HG02884 (cell line): Measurements from ENCODE around the gene TATDN2.
"Not testable (repeated sequence)": the region's sequence is repeated elsewhere in the genome, so short reads cannot be mapped to it uniquely, and the experiment has no call there.

ENCODE experiments used
- ATAC-seq: cut with Tn5 transposase; IDR thresholded peaks from one replicate; pipeline ENCODE4 v1.9.1; 2021; ENCODE audit warnings: mild to moderate bottlenecking, moderate library complexity; ENCODE audit not compliant: unreplicated experiment

The TATDN2 gene

GRCh38 chr3:10289077-10289476, 40.8 kb downstream of the TATDN2 start:
- ATAC-seq, result no peak

GRCh38 chr3:10289787-10290355, 41.6 kb downstream of the TATDN2 start:
- ATAC-seq, result no peak

- ATAC-seq, result no peak
Measured at GRCh38 chr3:10290481-10291176, 42.4 kb downstream of the TATDN2 start.

- ATAC-seq, result no peak
Measured at GRCh38 chr3:10291641-10292040, 43.4 kb downstream of the TATDN2 start.

GRCh38 chr3:10292505-10293419, 44.5 kb downstream of the TATDN2 start, which contains the start of gene GHRL:
Gene GHRL, minus strand, starts transcription at chr3:10292947. Its CDS starts 2,767 bp downstream, at chr3:10290180.
- peak; percentile 76 for ATAC-seq

- ATAC-seq, result no peak
Measured at GRCh38 chr3:10294030-10294586, 45.8 kb downstream of the TATDN2 start.

GRCh38 chr3:10298064-10298463, 49.8 kb downstream of the TATDN2 start:
- ATAC-seq, result not testable (repeated sequence)

- no peak for ATAC-seq
Measured at GRCh38 chr3:10299175-10299574, 50.9 kb downstream of the TATDN2 start.

GRCh38 chr3:10299679-10300078, 51.4 kb downstream of the TATDN2 start:
- ATAC-seq, result no peak

- ATAC-seq, result no peak
Measured at GRCh38 chr3:10300087-10300486, 51.8 kb downstream of the TATDN2 start.

GRCh38 chr3:10303105-10303504, 54.8 kb downstream of the TATDN2 start:
- no peak for ATAC-seq

- no peak for ATAC-seq
Measured at GRCh38 chr3:10303785-10304184, 55.5 kb downstream of the TATDN2 start.

- ATAC-seq, result no peak
Measured at GRCh38 chr3:10304905-10305304, 56.6 kb downstream of the TATDN2 start.

- ATAC-seq, result no peak
Measured at GRCh38 chr3:10305331-10305902, 57.2 kb downstream of the TATDN2 start.

GRCh38 chr3:10306156-10306555, 57.9 kb downstream of the TATDN2 start:
- no peak for ATAC-seq

GRCh38 chr3:10308678-10309077, 60.4 kb downstream of the TATDN2 start:
- no peak for ATAC-seq

- ATAC-seq, result no peak
Measured at GRCh38 chr3:10309736-10310135, 61.5 kb downstream of the TATDN2 start.

- ATAC-seq, result no peak
Measured at GRCh38 chr3:10310578-10310977, 62.3 kb downstream of the TATDN2 start.

- ATAC-seq, result no peak
Measured at GRCh38 chr3:10311710-10312109, 63.5 kb downstream of the TATDN2 start.

GRCh38 chr3:10312391-10312790, 64.1 kb downstream of the TATDN2 start:
- no peak for ATAC-seq

GRCh38 chr3:10312861-10313260, 64.6 kb downstream of the TATDN2 start:
- ATAC-seq, result no peak
